Astrocyte of the spinal cord (primary cell): ENCODE measurements around the gene OSBPL1A.

ENCODE experiments used
- DNase-seq: peaks from one replicate; pipeline ENCODE4 v3.0.0; 2011; ENCODE audit warnings: low read depth, low spot score
- H3K4me3 ChIP-seq: 2 replicates; pipeline ENCODE4 v1.5.1; 2011; ENCODE audit warnings: low read depth, mild to moderate bottlenecking, low read length, moderate library complexity
- CTCF ChIP-seq: IDR thresholded peaks from 2 replicates; pipeline ENCODE4 v1.5.1; 2012; ENCODE audit warnings: low read depth, mild to moderate bottlenecking, low read length, inconsistent platforms
- in situ Hi-C: cut with HindIII; loops from 2 replicates; pipeline ENCODE4 v1.10.0; 2017; ENCODE audit warnings: low sequenced_read_pairs

OSBPL1A gene

GRCh38 chr18:24397694-24398368 is at the start of gene OSBPL1A:
Gene OSBPL1A, minus strand, starts transcription at chr18:24397824. Its CDS starts 20,291 bp downstream, at chr18:24377533.
- TF ChIP-seq CTCF, result no peak
- H3K4me3 ChIP-seq, result peak within 1 kb of the TSS; percentile 73
- in situ Hi-C loops, result no loop called here
- peak; percentile 91 for DNase-seq

GRCh38 chr18:24446953-24447538 is 49.4 kb upstream of the OSBPL1A start:
- no peak for DNase-seq
- in situ Hi-C loops, result no loop called here
- H3K4me3 ChIP-seq, result no peak overlapping the region
- no peak for TF ChIP-seq CTCF

GRCh38 chr18:24446453-24446852 is 48.8 kb upstream of the OSBPL1A start:
- in situ Hi-C loops, result no loop called here
- no peak for TF ChIP-seq CTCF
- H3K4me3 ChIP-seq, result no peak overlapping the region
- no peak for DNase-seq

- TF ChIP-seq CTCF, result no peak
- no peak overlapping the region for H3K4me3 ChIP-seq
- DNase-seq, result no peak
- in situ Hi-C loops, result no loop called here
Observed at GRCh38 chr18:24443870-24444269, 46.2 kb upstream of the OSBPL1A start.

- DNase-seq, result no peak
- H3K4me3 ChIP-seq, result no peak overlapping the region
- in situ Hi-C loops, result no loop called here
- TF ChIP-seq CTCF, result no peak
Observed at GRCh38 chr18:24436939-24437338, 39.3 kb upstream of the OSBPL1A start.

GRCh38 chr18:24432618-24433017 is 35.0 kb upstream of the OSBPL1A start:
- no peak overlapping the region for H3K4me3 ChIP-seq
- in situ Hi-C loops, result no loop called here
- no peak for DNase-seq
- no peak for TF ChIP-seq CTCF
